Measurements from ENCODE around the gene FGD2. TPM values are rescaled to one million over a fixed set of nuclear protein-coding genes. Genes with fewer than 3 reads are reported as not detected.

FGD2 gene
- total and polyA plus RNA-seq, 9 of the 15 experiments (the other 6 are each of a cell fraction or from before 2014, with no cell fraction given) = 0.09 TPM; not detected in 8

DNA sequence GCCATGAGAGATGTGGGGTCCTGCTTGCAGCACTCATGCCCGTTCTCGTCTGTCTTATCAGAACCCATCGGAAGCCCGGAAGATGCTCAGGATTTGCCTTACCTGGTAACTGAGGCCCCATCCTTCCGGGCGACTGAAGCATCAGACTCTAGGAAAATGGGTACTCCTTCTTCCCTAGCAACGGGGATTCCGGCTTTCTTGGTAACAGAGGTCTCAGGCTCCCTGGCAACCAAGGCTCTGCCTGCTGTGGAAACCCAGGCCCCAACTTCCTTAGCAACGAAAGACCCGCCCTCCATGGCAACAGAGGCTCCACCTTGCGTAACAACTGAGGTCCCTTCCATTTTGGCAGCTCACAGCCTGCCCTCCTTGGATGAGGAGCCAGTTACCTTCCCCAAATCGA is 42.6 kb upstream of the FGD2 start:
- 39% methylated on average over 12 of the region's 12 CpGs for WGBS (ENCODE audit: insufficient coverage, low coverage, missing lambda C conversion rate)
- ChIA-PET CTCF (ENCODE audit: low intra/inter-chr PET ratio) (no interaction called here), POLR2A (interaction anchor here (0.6 to 1.4 kb wide), 5 partner anchors 9 to 1079 kb away, joined by 3 to 6 read pairs (median 3); partner anchors contain the start of genes MTCH1 and PI16)
- Histone ChIP-seq H3K9me1 (ENCODE audit: control insufficient read depth, insufficient read depth, low read length) (no peaks in the 10 kb centered on the region), H3K9ac (ENCODE audit: insufficient read depth in 1 of 2, low read depth in 2 of 2, low read length in 2 of 2) (no peak overlapping the region), H2AFZ (ENCODE audit: low read depth, low read length) (no peak overlapping the region), H3K79me2 (ENCODE audit: control insufficient read depth, insufficient read depth, low read length) (no peaks in the 10 kb centered on the region), H3K4me3 (no peak overlapping the region), H4K20me1 (replicated peaks; ENCODE audit: control insufficient read depth, insufficient read depth, low read length) (peaks cover 19% of the 10 kb centered on the region; the same call in 1 of the 2 replicates), H3K9me3 (replicated peaks; ENCODE audit: control insufficient read depth, insufficient read depth, low read depth, low read length) (no peaks in the 10 kb centered on the region), H3K27me3 (ENCODE audit: control insufficient read depth in 2 of 2, insufficient read depth in 2 of 2, low read length in 2 of 2) (peaks cover 0 to 13% of the 10 kb centered on the region in 2 experiments; a peak in 2 of 5 replicates), H3K4me1 (replicated peaks in 1 of 2; ENCODE audit: control insufficient read depth in 2 of 2, insufficient read depth in 2 of 2, low read length in 2 of 2) (peaks cover 23 to 59% of the 10 kb centered on the region in 2 experiments; a peak in 4 of 5 replicates), H3K4me2 (ENCODE audit: insufficient read depth, low read length) (no peak overlapping the region), H3K27ac (ENCODE audit: extremely low read depth, low read depth, low read length) (no peak overlapping the region), H3K36me3 (ENCODE audit: control insufficient read depth, insufficient read depth, low read length) (peaks cover 8% of the 10 kb centered on the region; the same call in 2 of the 3 replicates)
- peak in 2 of 4 experiments; percentile 62 to 63 for DNase-seq (ENCODE audit: extremely low read depth in 1 of 4, low spot score in 3 of 4)
- BruUV-seq (replicated peaks) = no TSS peak
- peak; percentile 17; the same call in 1 of the 3 replicates for ATAC-seq
- in situ Hi-C loops (cut with MboI) = no loop called here
- intact Hi-C loops (cut with micrococcal nuclease) = no loop called here
- FAIRE-seq = peak; percentile 62
- TF ChIP-seq NFXL1 (CRISPR knock-in tag; IDR thresholded peaks at IDR 0.05) = no peak
- TF ChIP-seq, protein P1, sequence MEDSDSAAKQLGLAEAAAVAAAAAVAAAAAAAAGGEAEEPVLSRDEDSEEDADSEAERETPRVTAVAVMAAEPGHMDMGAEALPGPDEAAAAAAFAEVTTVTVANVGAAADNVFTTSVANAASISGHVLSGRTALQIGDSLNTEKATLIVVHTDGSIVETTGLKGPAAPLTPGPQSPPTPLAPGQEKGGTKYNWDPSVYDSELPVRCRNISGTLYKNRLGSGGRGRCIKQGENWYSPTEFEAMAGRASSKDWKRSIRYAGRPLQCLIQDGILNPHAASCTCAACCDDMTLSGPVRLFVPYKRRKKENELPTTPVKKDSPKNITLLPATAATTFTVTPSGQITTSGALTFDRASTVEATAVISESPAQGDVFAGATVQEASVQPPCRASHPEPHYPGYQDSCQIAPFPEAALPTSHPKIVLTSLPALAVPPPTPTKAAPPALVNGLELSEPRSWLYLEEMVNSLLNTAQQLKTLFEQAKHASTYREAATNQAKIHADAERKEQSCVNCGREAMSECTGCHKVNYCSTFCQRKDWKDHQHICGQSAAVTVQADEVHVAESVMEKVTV (CRISPR knock-in tag; IDR thresholded peaks at IDR 0.05) = no peak
- no peak for TF ChIP-seq ZNF175 (CRISPR knock-in tag; IDR thresholded peaks at IDR 0.05; ENCODE audit: low read depth)
- TF ChIP-seq GTF2A2 (tag; IDR thresholded peaks at IDR 0.05) = no peak
- TF ChIP-seq CREB3L1 (IDR thresholded peaks at IDR 0.05; ENCODE audit: borderline replicate concordance, low read depth) = no peak
- TF ChIP-seq L3MBTL2 (IDR thresholded peaks at IDR 0.05) = no peak
- no peak for TF ChIP-seq ADNP (tag; IDR thresholded peaks at IDR 0.05)
- no peak for TF ChIP-seq PBX2 (CRISPR knock-in tag; IDR thresholded peaks at IDR 0.05; ENCODE audit: low read depth)
- no peak for TF ChIP-seq PBX2 (tag; conservative IDR thresholded peaks at IDR 0.05; ENCODE audit: low read depth)
- no peak for TF ChIP-seq HMG20A (CRISPR knock-in tag; conservative IDR thresholded peaks at IDR 0.05)
- TF ChIP-seq ZNF740 (CRISPR knock-in tag; IDR thresholded peaks at IDR 0.05) = no peak
- no peak for TF ChIP-seq ZNF740 (tag; IDR thresholded peaks at IDR 0.05)
- no peak for TF ChIP-seq ZC3H4 (CRISPR knock-in tag; IDR thresholded peaks at IDR 0.05; ENCODE audit: borderline replicate concordance)
- peak in 1 of 2 experiments; percentile 50; a peak in 1 of 4 replicates for TF ChIP-seq TEAD1 (CRISPR knock-in tag; IDR thresholded peaks at IDR 0.05)
- peak; percentile 72; the same call in 1 of the 2 replicates for TF ChIP-seq SPI1 (IDR thresholded peaks at IDR 0.05; ENCODE audit: borderline replicate concordance, low read depth, low read length)
- TF ChIP-seq HNRNPLL (IDR thresholded peaks at IDR 0.05; ENCODE audit: low read depth, low read length, poor library complexity, severe bottlenecking) = no peak
